Measurements from ENCODE around the gene TLCD3B.

Gene TLCD3B

GRCh38 chr16:30031477-30031918 is 427 bp upstream of the TLCD3B start:
- Histone ChIP-seq H3K9me2 (replicated peaks; ENCODE audit: control insufficient read depth, low read length) (no peaks in the 10 kb centered on the region), H3K4me2 (ENCODE audit: low read length) (no peak overlapping the region), H3K4me3 (ENCODE audit: low read length) (no peak overlapping the region), H3K79me2 (ENCODE audit: control insufficient read depth, low read length) (no peaks in the 10 kb centered on the region), H3K36me3 (ENCODE audit: control insufficient read depth, low read length) (no peaks in the 10 kb centered on the region), H3F3A (ENCODE audit: control insufficient read depth, insufficient read depth) (no peaks in the 10 kb centered on the region), H4K20me1 (ENCODE audit: control insufficient read depth, insufficient read depth, low read depth, low read length) (no peaks in the 10 kb centered on the region), H3K27ac (ENCODE audit: low read depth, low read length) (no peak overlapping the region), H3K4me1 (ENCODE audit: control insufficient read depth, low read length) (0 out of 2 replicates have a peak, but pooled peaks cover 3% of the 10 kb centered on the region), H3K27me3 (ENCODE audit: control insufficient read depth, low read length) (peaks cover 45% of the 10 kb centered on the region), H3K9me3 (ENCODE audit: control insufficient read depth, insufficient read depth, low read length) (peaks cover 4% of the 10 kb centered on the region; the same call in 1 of the 2 replicates)
- TF ChIP-seq EZH2phosphoT487 (IDR thresholded peaks at IDR 0.05; ENCODE audit: borderline replicate concordance, low read length) (no peak), CTCF (IDR thresholded peaks at IDR 0.05; ENCODE audit: low read depth, low read length, poor library complexity, severe bottlenecking) (no peak)

GRCh38 chr16:30030011-30030685 is 923 bp downstream of the TLCD3B start:
- Histone ChIP-seq H3K9me2 (replicated peaks; ENCODE audit: control insufficient read depth, low read length) (no peaks in the 10 kb centered on the region), H3K4me2 (ENCODE audit: low read length) (no peak overlapping the region), H3K36me3 (ENCODE audit: control insufficient read depth, low read length) (no peaks in the 10 kb centered on the region), H3F3A (ENCODE audit: control insufficient read depth, insufficient read depth) (no peaks in the 10 kb centered on the region), H3K27me3 (ENCODE audit: control insufficient read depth, low read length) (peaks cover 42% of the 10 kb centered on the region), H3K4me1 (ENCODE audit: control insufficient read depth, low read length) (0 out of 2 replicates have a peak, but pooled peaks cover 3% of the 10 kb centered on the region), H3K9me3 (ENCODE audit: control insufficient read depth, insufficient read depth, low read length) (no peaks in the 10 kb centered on the region), H3K27ac (ENCODE audit: low read depth, low read length) (no peak overlapping the region), H3K4me3 (ENCODE audit: low read length) (no peak overlapping the region), H3K79me2 (ENCODE audit: control insufficient read depth, low read length) (no peaks in the 10 kb centered on the region), H4K20me1 (ENCODE audit: control insufficient read depth, insufficient read depth, low read depth, low read length) (no peaks in the 10 kb centered on the region)
- no peak for TF ChIP-seq CTCF (IDR thresholded peaks at IDR 0.05; ENCODE audit: low read depth, low read length, poor library complexity, severe bottlenecking)
- TF ChIP-seq EZH2phosphoT487 (IDR thresholded peaks at IDR 0.05; ENCODE audit: borderline replicate concordance, low read length), result no peak

- Histone ChIP-seq H4K20me1 (ENCODE audit: control insufficient read depth, insufficient read depth, low read depth, low read length) (no peaks in the 10 kb centered on the region), H3K4me3 (ENCODE audit: low read length) (no peak overlapping the region), H3K36me3 (ENCODE audit: control insufficient read depth, low read length) (no peaks in the 10 kb centered on the region), H3K4me2 (ENCODE audit: low read length) (no peak overlapping the region), H3K9me3 (ENCODE audit: control insufficient read depth, insufficient read depth, low read length) (no peaks in the 10 kb centered on the region), H3K4me1 (ENCODE audit: control insufficient read depth, low read length) (0 out of 2 replicates have a peak, but pooled peaks cover 3% of the 10 kb centered on the region), H3K27me3 (ENCODE audit: control insufficient read depth, low read length) (peaks cover 43% of the 10 kb centered on the region), H3K27ac (ENCODE audit: low read depth, low read length) (no peak overlapping the region), H3K79me2 (ENCODE audit: control insufficient read depth, low read length) (no peaks in the 10 kb centered on the region), H3K9me2 (replicated peaks; ENCODE audit: control insufficient read depth, low read length) (no peaks in the 10 kb centered on the region), H3F3A (ENCODE audit: control insufficient read depth, insufficient read depth) (no peaks in the 10 kb centered on the region)
- TF ChIP-seq EZH2phosphoT487 (IDR thresholded peaks at IDR 0.05; ENCODE audit: borderline replicate concordance, low read length) (no peak), CTCF (IDR thresholded peaks at IDR 0.05; ENCODE audit: low read depth, low read length, poor library complexity, severe bottlenecking) (no peak)
Observed at GRCh38 chr16:30028438-30029076, 2.5 kb downstream of the TLCD3B start.
